K562 (cell line): ENCODE results near the gene HAP1. TPM values are rescaled to one million over a fixed set of nuclear protein-coding genes. Genes with fewer than 3 reads are reported as not detected.

Source experiments
- EGR1 ChIP-seq: fragments of 450-650 bp; conservative IDR thresholded peaks from 2 replicates; pipeline ENCODE4 v1.6.1; 2017; ENCODE audit warnings: mild to moderate bottlenecking
- ELF1 ChIP-seq: fragments of 200-800 bp; sonication (Bioruptor generic); IDR thresholded peaks from 2 replicates; pipeline ENCODE4 v1.6.1; 2016; ENCODE audit warnings: missing genetic modification characterization, missing compliant biosample characterization
- MCM7 ChIP-seq, 2 experiments: fragments of 450-650 bp; IDR thresholded peaks; 2 replicates each; pipeline ENCODE4 v1.6.1; 2016 to 2018
- MYBL2 ChIP-seq, 2 experiments: fragments of 450-650 bp in 1 of 2; sonication (generic) in 1 of 2; formaldehyde crosslinking in 1 of 2; IDR thresholded peaks; 2 replicates each; pipeline versions ENCODE4 v1.6.1 to v1.8.1; 2017 to 2022; ENCODE audit warnings: borderline replicate concordance in 1 of 2, inconsistent platforms in 1 of 2, low read depth in 1 of 2, mild to moderate bottlenecking in 1 of 2, missing genetic modification reagents in 1 of 2, moderate library complexity in 1 of 2
- PHB2 ChIP-seq: fragments of 450-650 bp; IDR thresholded peaks from 2 replicates; pipeline ENCODE4 v1.6.1; 2017; ENCODE audit warnings: low read depth
- RAD21 ChIP-seq, 2 experiments: fragments of 250-450 bp in 1 of 2; fragments of 450-650 bp in 1 of 2; sonication (Bioruptor Pico) in 1 of 2; formaldehyde crosslinking in 1 of 2; IDR thresholded peaks in 1 of 2; conservative IDR thresholded peaks in 1 of 2; 2 replicates each; pipeline versions ENCODE4 v1.4.0 to v1.8.0; 2020 to 2022; ENCODE audit warnings: mild to moderate bottlenecking in 2 of 2, moderate library complexity in 1 of 2
- RCOR1 ChIP-seq, 2 experiments: IDR thresholded peaks; 2 replicates each; pipeline ENCODE4 v1.6.1; 2012; ENCODE audit warnings: low read depth in 2 of 2, low read length in 2 of 2, borderline replicate concordance in 1 of 2, improper control_type of control experiment in 1 of 2
- XRCC5 ChIP-seq: fragments of 200-400 bp; formaldehyde crosslinking; IDR thresholded peaks from 2 replicates; pipeline ENCODE4 v1.6.1; 2017; ENCODE audit warnings: low read depth, mild to moderate bottlenecking, low read length
- ZBTB12 ChIP-seq: fragments of 250-450 bp; sonication (Bioruptor Pico); IDR thresholded peaks from 2 replicates; pipeline ENCODE4 v1.4.0; 2020
- polyA plus RNA-seq, 8 experiments: library from polyadenylated mRNA; depleted of rRNA in 4 of 8; stranded (reverse) in 5 of 8; unstranded in 3 of 8; fragments of >200 nt; fragmentation: Nextera tagmentation in 2 of 8; fragmentation: Illumina TruSeq in 1 of 8; extraction: Ambion mirVana in 2 of 8; extraction: Trizol in 1 of 8; gene quantifications; 2 replicates each; pipeline versions ENCODE4 v1.2.1 to v1.2.3, GENCODE V29; 2011 to 2014; ENCODE audit warnings: inconsistent platforms in 1 of 8, missing spikeins in 1 of 8
- total RNA-seq, 7 experiments: library from RNA; depleted of rRNA in 6 of 7; stranded (reverse); fragments of >200 nt in 6 of 7; fragmentation: Illumina TruSeq in 2 of 7; extraction: Trizol in 2 of 7; gene quantifications; 2 replicates each; pipeline versions ENCODE4 v1.2.1 to v1.2.3, GENCODE V29; 2011 to 2021; ENCODE audit warnings: low replicate concordance in 1 of 7
- TF ChIP-seq, protein P1 (sequence below): fragments of 150-350 bp; conservative IDR thresholded peaks from 2 replicates; pipeline ENCODE4 v1.6.1; 2014; ENCODE audit warnings: low read length

HAP1 gene
- total and polyA plus RNA-seq, 9 of the 15 experiments (the other 6 are each of a cell fraction or from before 2014, with no cell fraction given) = under 0.01 to 0.09 (median 0.04) TPM; not detected in 6

DNA sequence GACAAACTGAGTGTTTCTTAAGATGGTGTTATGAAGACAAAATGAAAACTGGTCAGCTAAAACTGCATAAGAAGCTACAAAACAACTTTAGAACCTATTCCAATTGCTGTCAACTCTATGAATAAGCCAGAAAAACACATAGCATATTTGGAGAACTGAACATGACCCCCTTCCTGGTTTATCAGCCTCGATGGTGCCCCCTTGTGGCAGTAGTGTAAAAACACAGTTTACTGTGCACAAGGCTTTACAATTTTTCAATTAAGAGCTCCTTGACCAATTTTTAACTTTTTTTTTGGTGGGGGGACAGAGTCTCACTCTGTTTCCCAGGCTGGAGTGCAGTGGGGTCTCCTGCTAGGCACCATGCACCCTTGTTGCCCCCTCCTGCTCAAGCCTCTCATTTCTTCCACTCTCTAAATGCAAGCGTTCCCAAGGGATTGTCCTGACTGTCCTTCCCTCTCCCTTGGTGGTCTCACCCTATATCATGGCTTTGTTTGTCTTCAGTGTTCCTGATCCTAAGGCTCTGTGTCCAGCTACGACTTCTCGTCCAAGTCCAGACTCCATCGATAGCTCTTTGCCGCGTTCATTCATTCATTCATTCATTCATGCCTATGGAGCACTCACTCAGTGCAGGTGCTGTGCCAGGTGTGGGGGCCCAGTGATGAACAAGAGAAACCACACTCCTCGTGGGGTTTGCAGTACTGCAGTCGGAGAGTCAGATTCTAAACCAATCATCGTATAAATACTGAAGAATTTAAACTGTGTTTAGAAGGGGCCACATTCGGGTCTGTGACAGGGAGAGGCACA is 38.3 kb downstream of the HAP1 start (continued):
- TF ChIP-seq RCOR1 (IDR thresholded peaks at IDR 0.05; ENCODE audit: borderline replicate concordance in 1 of 2, low read depth in 2 of 2, low read length in 2 of 2) = 0 out of 4 replicates have a peak, but pooled peaks of 1 of the 2 experiments have one; percentile 28
- TF ChIP-seq MCM7 (IDR thresholded peaks at IDR 0.05) = no peak
- no peak for TF ChIP-seq MYBL2 (IDR thresholded peaks at IDR 0.05; ENCODE audit: low read depth)
- TF ChIP-seq MYBL2 (CRISPR knock-in tag; IDR thresholded peaks at IDR 0.05; ENCODE audit: borderline replicate concordance) = no peak
- peak; percentile 25 to 55; a peak in 3 of 4 replicates for TF ChIP-seq RAD21 (CRISPR knock-in tag; conservative IDR thresholded peaks at IDR 0.05 in 1 of 2, IDR thresholded peaks at IDR 0.05 in 1 of 2)
- no peak for TF ChIP-seq ZBTB12 (CRISPR knock-in tag)
- TF ChIP-seq EGR1 = no peak
- peak; percentile 52; the same call in 1 of the 2 replicates for TF ChIP-seq XRCC5
- TF ChIP-seq ELF1 (tag) = peak; percentile 78
- TF ChIP-seq, protein P1, sequence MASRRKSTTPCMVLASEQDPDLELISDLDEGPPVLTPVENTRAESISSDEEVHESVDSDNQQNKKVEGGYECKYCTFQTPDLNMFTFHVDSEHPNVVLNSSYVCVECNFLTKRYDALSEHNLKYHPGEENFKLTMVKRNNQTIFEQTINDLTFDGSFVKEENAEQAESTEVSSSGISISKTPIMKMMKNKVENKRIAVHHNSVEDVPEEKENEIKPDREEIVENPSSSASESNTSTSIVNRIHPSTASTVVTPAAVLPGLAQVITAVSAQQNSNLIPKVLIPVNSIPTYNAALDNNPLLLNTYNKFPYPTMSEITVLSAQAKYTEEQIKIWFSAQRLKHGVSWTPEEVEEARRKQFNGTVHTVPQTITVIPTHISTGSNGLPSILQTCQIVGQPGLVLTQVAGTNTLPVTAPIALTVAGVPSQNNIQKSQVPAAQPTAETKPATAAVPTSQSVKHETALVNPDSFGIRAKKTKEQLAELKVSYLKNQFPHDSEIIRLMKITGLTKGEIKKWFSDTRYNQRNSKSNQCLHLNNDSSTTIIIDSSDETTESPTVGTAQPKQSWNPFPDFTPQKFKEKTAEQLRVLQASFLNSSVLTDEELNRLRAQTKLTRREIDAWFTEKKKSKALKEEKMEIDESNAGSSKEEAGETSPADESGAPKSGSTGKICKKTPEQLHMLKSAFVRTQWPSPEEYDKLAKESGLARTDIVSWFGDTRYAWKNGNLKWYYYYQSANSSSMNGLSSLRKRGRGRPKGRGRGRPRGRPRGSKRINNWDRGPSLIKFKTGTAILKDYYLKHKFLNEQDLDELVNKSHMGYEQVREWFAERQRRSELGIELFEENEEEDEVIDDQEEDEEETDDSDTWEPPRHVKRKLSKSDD = no peak
- no peak for TF ChIP-seq PHB2
